Measurements from ENCODE around the gene EARS2. TPM values are rescaled to one million over a fixed set of nuclear protein-coding genes. Genes with fewer than 3 reads are reported as not detected.

EARS2 gene
- total RNA-seq, 1 experiment from 2014 or later: 34.9 TPM

GRCh38 chr16:23496821-23497542 lies 60.2 kb downstream of the EARS2 start:
- H3K9me3 ChIP-seq (ENCODE audit: insufficient read depth, low read depth): no peaks in the 10 kb centered on the region
- TF ChIP-seq EZH2 (IDR thresholded peaks at IDR 0.05; ENCODE audit: low read depth): no peak
- TF ChIP-seq, protein P1, sequence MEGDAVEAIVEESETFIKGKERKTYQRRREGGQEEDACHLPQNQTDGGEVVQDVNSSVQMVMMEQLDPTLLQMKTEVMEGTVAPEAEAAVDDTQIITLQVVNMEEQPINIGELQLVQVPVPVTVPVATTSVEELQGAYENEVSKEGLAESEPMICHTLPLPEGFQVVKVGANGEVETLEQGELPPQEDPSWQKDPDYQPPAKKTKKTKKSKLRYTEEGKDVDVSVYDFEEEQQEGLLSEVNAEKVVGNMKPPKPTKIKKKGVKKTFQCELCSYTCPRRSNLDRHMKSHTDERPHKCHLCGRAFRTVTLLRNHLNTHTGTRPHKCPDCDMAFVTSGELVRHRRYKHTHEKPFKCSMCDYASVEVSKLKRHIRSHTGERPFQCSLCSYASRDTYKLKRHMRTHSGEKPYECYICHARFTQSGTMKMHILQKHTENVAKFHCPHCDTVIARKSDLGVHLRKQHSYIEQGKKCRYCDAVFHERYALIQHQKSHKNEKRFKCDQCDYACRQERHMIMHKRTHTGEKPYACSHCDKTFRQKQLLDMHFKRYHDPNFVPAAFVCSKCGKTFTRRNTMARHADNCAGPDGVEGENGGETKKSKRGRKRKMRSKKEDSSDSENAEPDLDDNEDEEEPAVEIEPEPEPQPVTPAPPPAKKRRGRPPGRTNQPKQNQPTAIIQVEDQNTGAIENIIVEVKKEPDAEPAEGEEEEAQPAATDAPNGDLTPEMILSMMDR (conservative IDR thresholded peaks at IDR 0.05): no peak
- peaks cover 13% of the 10 kb centered on the region; the same call in 1 of the 2 replicates for H4K20me1 ChIP-seq (ENCODE audit: insufficient read depth)
- no peak overlapping the region for H3K4me3 ChIP-seq
- intact Hi-C loops (cut with micrococcal nuclease; ENCODE audit: unreplicated experiment): no loop called here
- H3K9me2 ChIP-seq (ENCODE audit: insufficient read depth): no peaks in the 10 kb centered on the region
- H3F3A ChIP-seq (ENCODE audit: insufficient read depth, low read depth): peaks cover 5% of the 10 kb centered on the region; the same call in 1 of the 2 replicates
- TSS peak; percentile 10 for BruUV-seq (replicated peaks)
- DNase-seq: peak in 1 of 2 experiments; percentile 38
- ChIA-PET POLR2A (ENCODE audit: unreplicated experiment) (interaction anchor here (0.6 kb wide), 1 partner anchor 13 kb away, joined by 4 read pairs; no protein-coding TSS in a partner anchor), CTCF (interaction anchor here (0.6 kb wide), 1 partner anchor 12 kb away, joined by 4 read pairs; no protein-coding TSS in a partner anchor)
- H3K4me2 ChIP-seq: no peak overlapping the region
- H3K79me2 ChIP-seq (ENCODE audit: low read depth): peaks cover 30% of the 10 kb centered on the region
- no peak overlapping the region for H3K27ac ChIP-seq
- H2AFZ ChIP-seq: no peak overlapping the region
- peaks cover 7% of the 10 kb centered on the region; the same call in 1 of the 2 replicates for H3K36me3 ChIP-seq (ENCODE audit: low read depth)
- no peaks in the 10 kb centered on the region for H3K4me1 ChIP-seq (replicated peaks; ENCODE audit: insufficient read depth)
- H3K27me3 ChIP-seq (ENCODE audit: insufficient read depth, low read depth): no peaks in the 10 kb centered on the region

DNA sequence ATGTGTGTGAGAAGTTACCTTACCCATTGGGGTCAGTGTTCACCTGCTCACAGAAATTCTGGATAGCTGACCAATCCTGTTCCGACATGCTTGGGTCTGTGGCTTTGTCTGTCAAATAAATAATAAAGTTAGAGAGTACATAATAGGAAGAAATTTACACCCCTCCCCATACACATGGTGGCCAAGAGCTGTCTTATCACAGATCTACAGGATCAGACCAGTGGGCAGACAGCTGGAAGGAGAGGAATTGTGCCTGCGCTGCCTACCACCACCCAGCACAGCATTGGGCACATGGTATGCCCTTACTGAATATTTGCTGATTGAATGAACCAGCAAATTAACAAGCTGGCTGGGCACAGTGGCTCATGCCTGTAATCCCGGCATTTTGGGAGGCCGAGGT lies 61.5 kb downstream of the EARS2 start:
- H3K36me3 ChIP-seq (ENCODE audit: low read depth): peaks cover 7% of the 10 kb centered on the region; the same call in 1 of the 2 replicates
- no peaks in the 10 kb centered on the region for H3K9me3 ChIP-seq (ENCODE audit: insufficient read depth, low read depth)
- peaks cover 5% of the 10 kb centered on the region; the same call in 1 of the 2 replicates for H3F3A ChIP-seq (ENCODE audit: insufficient read depth, low read depth)
- H3K9me2 ChIP-seq (ENCODE audit: insufficient read depth): no peaks in the 10 kb centered on the region
- intact Hi-C loops (cut with micrococcal nuclease; ENCODE audit: unreplicated experiment): no loop called here
- ChIA-PET CTCF (interaction anchor here (0.5 to 0.7 kb wide), 2 partner anchors 12 to 1544 kb away, joined by 3 to 11 read pairs; no protein-coding TSS in a partner anchor), POLR2A (ENCODE audit: unreplicated experiment) (interaction anchor here (0.7 kb wide), 1 partner anchor 1994 kb away, joined by 4 read pairs; no protein-coding TSS in a partner anchor)
- H3K4me2 ChIP-seq: no peak overlapping the region
- no peak for DNase-seq
- no TSS peak for BruUV-seq (replicated peaks)
- H2AFZ ChIP-seq: no peak overlapping the region
- H3K27ac ChIP-seq: no peak overlapping the region
- H3K4me1 ChIP-seq (replicated peaks; ENCODE audit: insufficient read depth): no peaks in the 10 kb centered on the region
- H4K20me1 ChIP-seq (ENCODE audit: insufficient read depth): 0 out of 2 replicates have a peak, but pooled peaks cover 10% of the 10 kb centered on the region
- no peaks in the 10 kb centered on the region for H3K27me3 ChIP-seq (ENCODE audit: insufficient read depth, low read depth)
- TF ChIP-seq, protein P1 (conservative IDR thresholded peaks at IDR 0.05): no peak
- no peak for TF ChIP-seq EZH2 (IDR thresholded peaks at IDR 0.05; ENCODE audit: low read depth)
- no peak overlapping the region for H3K4me3 ChIP-seq
- peaks cover 17% of the 10 kb centered on the region; the same call in 1 of the 2 replicates for H3K79me2 ChIP-seq (ENCODE audit: low read depth)

- DNase-seq: no peak
- TF ChIP-seq, protein P1 (conservative IDR thresholded peaks at IDR 0.05): no peak
- TF ChIP-seq EZH2 (IDR thresholded peaks at IDR 0.05; ENCODE audit: low read depth): no peak
- intact Hi-C loops (cut with micrococcal nuclease; ENCODE audit: unreplicated experiment): no loop called here
- no peak overlapping the region for H2AFZ ChIP-seq
- no peaks in the 10 kb centered on the region for H3K27me3 ChIP-seq (ENCODE audit: insufficient read depth, low read depth)
- H3K4me1 ChIP-seq (replicated peaks; ENCODE audit: insufficient read depth): no peaks in the 10 kb centered on the region
- H3K9me3 ChIP-seq (ENCODE audit: insufficient read depth, low read depth): no peaks in the 10 kb centered on the region
- peaks cover 5% of the 10 kb centered on the region; the same call in 1 of the 2 replicates for H3F3A ChIP-seq (ENCODE audit: insufficient read depth, low read depth)
- H4K20me1 ChIP-seq (ENCODE audit: insufficient read depth): 0 out of 2 replicates have a peak, but pooled peaks cover 8% of the 10 kb centered on the region
- no peak overlapping the region for H3K4me3 ChIP-seq
- no peak overlapping the region for H3K27ac ChIP-seq
- H3K36me3 ChIP-seq (ENCODE audit: low read depth): peaks cover 7% of the 10 kb centered on the region; the same call in 1 of the 2 replicates
- H3K4me2 ChIP-seq: no peak overlapping the region
- H3K79me2 ChIP-seq (ENCODE audit: low read depth): peaks cover 9% of the 10 kb centered on the region; the same call in 1 of the 2 replicates
- BruUV-seq (replicated peaks): no TSS peak
- no peaks in the 10 kb centered on the region for H3K9me2 ChIP-seq (ENCODE audit: insufficient read depth)
- POLR2A ChIA-PET (ENCODE audit: unreplicated experiment): no interaction called here
- CTCF ChIA-PET: no interaction called here
These were observed 63.0 kb downstream of the EARS2 start for GRCh38 chr16:23494188-23494587.
